CD4-positive, CD25-positive, alpha-beta regulatory T cell (primary cell): ENCODE results near the gene RAB24. TPM values are rescaled to one million over a fixed set of nuclear protein-coding genes. Genes with fewer than 3 reads are reported as not detected.
A peak's percentile ranks its signal among the peaks of the same experiment; 100 is the strongest.

Source experiments
- ATAC-seq, 2 donors: fragments of 150-1000 bp; cut with Tn5 transposase; one replicate each; pipeline ENCODE4 v1.10.0; 2021; ENCODE audit warnings: low read depth in 2 of 2, moderate number of reproducible peaks in 2 of 2, moderate library complexity in 1 of 2
- DNase-seq, 3 donors: peaks; one replicate each; pipeline versions ENCODE4 v3.0.0 to v3.0.0-alpha.2; 2012 to 2022; ENCODE audit warnings: mixed read lengths in 1 of 3
- H3K27ac ChIP-seq: one replicate; pipeline ENCODE4 v1.7.0; 2013; ENCODE audit warnings: mild to moderate bottlenecking, low read length; ENCODE audit not compliant: insufficient read depth, poor library complexity, severe bottlenecking
- H3K27me3 ChIP-seq: one replicate; pipeline ENCODE4 v1.7.0; 2013; ENCODE audit warnings: low read length; ENCODE audit not compliant: control insufficient read depth, insufficient read depth
- H3K36me3 ChIP-seq: one replicate; pipeline ENCODE4 v1.7.0; 2013; ENCODE audit warnings: mild to moderate bottlenecking, low read length, moderate library complexity; ENCODE audit not compliant: control insufficient read depth, insufficient read depth
- H3K4me1 ChIP-seq: 2 replicates; pipeline ENCODE4 v1.7.0; 2013; ENCODE audit warnings: mild to moderate bottlenecking, low read length; ENCODE audit not compliant: insufficient read depth, control insufficient read depth, poor library complexity, severe bottlenecking
- H3K4me3 ChIP-seq: one replicate; pipeline ENCODE4 v1.7.0; 2013; ENCODE audit warnings: low read depth, mild to moderate bottlenecking, low read length, moderate library complexity
- H3K9me3 ChIP-seq, 2 experiments: 1 replicate in 1 of 2; 2 replicates in 1 of 2; pipeline ENCODE4 v1.7.0; 2013; ENCODE audit warnings: low read length in 2 of 2, mild to moderate bottlenecking in 1 of 2, moderate library complexity in 1 of 2; ENCODE audit not compliant: control insufficient read depth in 2 of 2
- H3K27ac Mint-ChIP-seq, 3 donors: one replicate each; pipeline ENCODE4 v1.8.0; 2020 to 2022; ENCODE audit warnings: mild to moderate bottlenecking in 3 of 3, mixed read lengths in 3 of 3, moderate library complexity in 2 of 3
- H3K27me3 Mint-ChIP-seq: one replicate; pipeline ENCODE4 v1.8.0; 2022; ENCODE audit warnings: mild to moderate bottlenecking, mixed read lengths
- H3K36me3 Mint-ChIP-seq: one replicate; pipeline ENCODE4 v1.8.0; 2020; ENCODE audit warnings: mixed read lengths
- H3K4me1 Mint-ChIP-seq, 4 donors: one replicate each; pipeline ENCODE4 v1.8.0; 2020 to 2022; ENCODE audit warnings: mixed read lengths in 4 of 4, mild to moderate bottlenecking in 1 of 4
- H3K4me3 Mint-ChIP-seq, 4 donors: one replicate each; pipeline ENCODE4 v1.8.0; 2020 to 2022; ENCODE audit warnings: mild to moderate bottlenecking in 4 of 4, mixed read lengths in 4 of 4, moderate library complexity in 3 of 4
- H3K9me3 Mint-ChIP-seq, 7 donors: one replicate each; pipeline ENCODE4 v1.8.0; 2020 to 2022; ENCODE audit warnings: mixed read lengths in 7 of 7, mild to moderate bottlenecking in 3 of 7, moderate library complexity in 2 of 7
- polyA plus RNA-seq, 4 donors: library from polyadenylated mRNA; unstranded; fragments of 300-500 nt; fragmentation: Illumina TruSeq; gene quantifications; one replicate each; pipeline ENCODE4 v1.2.3, GENCODE V29; 2021
- total RNA-seq: library from RNA; stranded (reverse); gene quantifications from one replicate; pipeline ENCODE4 v1.2.3, GENCODE V29; 2022

The RAB24 gene
- total RNA-seq = 15.3 TPM
- polyA plus RNA-seq = 10 to 100 TPM in 2 of 4 donors, 1 to 10 TPM in 2; 5.1 to 12.8 (median 10.1) TPM

- Mint-ChIP-seq H3K36me3 (peaks cover 12% of the 10 kb centered on the region), H3K4me3 (peak within 1 kb of the TSS; percentile 92 to 99 (median 95)), H3K27me3 (peaks cover 4% of the 10 kb centered on the region), H3K27ac (peak within 1 kb of the TSS; percentile 91 to 95 (median 95)), H3K9me3 (no peaks in the 10 kb centered on the region), H3K4me1 (peaks cover 23 to 78% (median 56%) of the 10 kb centered on the region in 4 donors)
- peaks cover 17% of the 10 kb centered on the region for H3K36me3 ChIP-seq
- H3K4me3 ChIP-seq = peak within 1 kb of the TSS; percentile 91
- no peaks in the 10 kb centered on the region for H3K27me3 ChIP-seq
- peak; percentile 85 to 92 (median 88) for DNase-seq
- peaks cover 62% of the 10 kb centered on the region for H3K4me1 ChIP-seq
- peak within 1 kb of the TSS; percentile 70 for H3K27ac ChIP-seq
- H3K9me3 ChIP-seq = no peaks in the 10 kb centered on the region
- ATAC-seq = peak; percentile 68 to 74
Observed at GRCh38 chr5:177303121-177303924, at the start of gene RAB24, which contains the start of gene PRELID1. Gene RAB24, minus strand, starts transcription at chr5:177303719. Its CDS starts 431 bp downstream, at chr5:177303288. Gene PRELID1, plus strand, starts transcription at chr5:177303799. Its CDS starts 187 bp downstream, at chr5:177303986.

GRCh38 chr5:177353093-177353492, 49.6 kb upstream of the RAB24 start:
- no peaks in the 10 kb centered on the region for H3K27me3 Mint-ChIP-seq
- H3K9me3 Mint-ChIP-seq = peaks cover 0 to 2% (median 0%) of the 10 kb centered on the region in 7 donors
- Histone ChIP-seq H3K36me3 (peaks cover 7% of the 10 kb centered on the region), H3K4me1 (peaks cover 58% of the 10 kb centered on the region), H3K27me3 (no peaks in the 10 kb centered on the region), H3K4me3 (no peak overlapping the region), H3K9me3 (no peaks in the 10 kb centered on the region), H3K27ac (no peak overlapping the region)
- ATAC-seq (no peak), DNase-seq (no peak)
- peaks cover 10% of the 10 kb centered on the region for H3K36me3 Mint-ChIP-seq
- peak overlapping the region in 1 of 3 donors; percentile 74 for H3K27ac Mint-ChIP-seq
- peak overlapping the region in 2 of 4 donors; percentile 43 to 45 for H3K4me3 Mint-ChIP-seq
- H3K4me1 Mint-ChIP-seq = peaks cover 21 to 74% (median 44%) of the 10 kb centered on the region in 4 donors

GRCh38 chr5:177351392-177352329, 48.1 kb upstream of the RAB24 start, which contains the start of gene LMAN2:
Gene LMAN2, minus strand, starts transcription at chr5:177351668. Its CDS starts 21 bp downstream, at chr5:177351647.
- no peaks in the 10 kb centered on the region for H3K27me3 ChIP-seq
- DNase-seq (peak; percentile 86 to 98 (median 95)), ATAC-seq (peak; percentile 99)
- peak within 1 kb of the TSS; percentile 98 to 99 (median 99) for H3K4me3 Mint-ChIP-seq
- peaks cover 0 to 2% (median 0%) of the 10 kb centered on the region in 7 donors for H3K9me3 Mint-ChIP-seq
- H3K4me3 ChIP-seq = peak within 1 kb of the TSS; percentile 93
- peaks cover 10% of the 10 kb centered on the region for H3K36me3 Mint-ChIP-seq
- peaks cover 21 to 74% (median 42%) of the 10 kb centered on the region in 4 donors for H3K4me1 Mint-ChIP-seq
- peak within 1 kb of the TSS; percentile 96 for H3K27ac ChIP-seq
- no peaks in the 10 kb centered on the region for H3K27me3 Mint-ChIP-seq
- H3K36me3 ChIP-seq = peaks cover 20% of the 10 kb centered on the region
- peak within 1 kb of the TSS; percentile 99 to 100 (median 99) for H3K27ac Mint-ChIP-seq
- H3K4me1 ChIP-seq = peaks cover 47% of the 10 kb centered on the region
- no peaks in the 10 kb centered on the region for H3K9me3 ChIP-seq

- no peaks in the 10 kb centered on the region for H3K27me3 ChIP-seq
- peaks cover 22 to 72% (median 43%) of the 10 kb centered on the region in 4 donors for H3K4me1 Mint-ChIP-seq
- no peaks in the 10 kb centered on the region for H3K9me3 ChIP-seq
- DNase-seq (peak in 1 of 3 donors; percentile 20), ATAC-seq (no peak)
- H3K9me3 Mint-ChIP-seq = peaks cover 0 to 2% (median 0%) of the 10 kb centered on the region in 7 donors
- no peaks in the 10 kb centered on the region for H3K27me3 Mint-ChIP-seq
- peaks cover 27% of the 10 kb centered on the region for H3K36me3 ChIP-seq
- H3K4me3 Mint-ChIP-seq = peak overlapping the region; percentile 98 to 99 (median 99)
- peak overlapping the region; percentile 93 for H3K4me3 ChIP-seq
- peak overlapping the region; percentile 96 for H3K27ac ChIP-seq
- H3K36me3 Mint-ChIP-seq = peaks cover 10% of the 10 kb centered on the region
- H3K27ac Mint-ChIP-seq = peak overlapping the region; percentile 99 to 100 (median 99)
- peaks cover 45% of the 10 kb centered on the region for H3K4me1 ChIP-seq
Observed at GRCh38 chr5:177350776-177351391, 47.4 kb upstream of the RAB24 start.

GRCh38 chr5:177349762-177350161, 46.2 kb upstream of the RAB24 start:
- Histone ChIP-seq H3K27ac (no peak overlapping the region), H3K36me3 (peaks cover 28% of the 10 kb centered on the region), H3K4me3 (peak overlapping the region; percentile 93), H3K27me3 (no peaks in the 10 kb centered on the region), H3K9me3 (no peaks in the 10 kb centered on the region), H3K4me1 (peaks cover 38% of the 10 kb centered on the region)
- H3K27me3 Mint-ChIP-seq = no peaks in the 10 kb centered on the region
- no peaks in the 10 kb centered on the region for H3K9me3 Mint-ChIP-seq
- DNase-seq (no peak), ATAC-seq (no peak)
- H3K4me3 Mint-ChIP-seq = peak overlapping the region; percentile 58 to 99 (median 92)
- peaks cover 21 to 65% (median 41%) of the 10 kb centered on the region in 4 donors for H3K4me1 Mint-ChIP-seq
- peaks cover 10% of the 10 kb centered on the region for H3K36me3 Mint-ChIP-seq
- H3K27ac Mint-ChIP-seq = peak overlapping the region; percentile 11 to 53 (median 50)

GRCh38 chr5:177349362-177349647, 45.8 kb upstream of the RAB24 start:
- Histone ChIP-seq H3K27me3 (no peaks in the 10 kb centered on the region), H3K27ac (no peak overlapping the region), H3K9me3 (no peaks in the 10 kb centered on the region), H3K4me3 (peak overlapping the region; percentile 93), H3K4me1 (peaks cover 38% of the 10 kb centered on the region), H3K36me3 (peaks cover 29% of the 10 kb centered on the region)
- no peak for ATAC-seq
- Mint-ChIP-seq H3K36me3 (peaks cover 10% of the 10 kb centered on the region), H3K9me3 (no peaks in the 10 kb centered on the region), H3K27ac (peak overlapping the region in 2 of 3 donors; percentile 20 to 50), H3K4me1 (peaks cover 17 to 62% (median 38%) of the 10 kb centered on the region in 4 donors), H3K4me3 (peak overlapping the region; percentile 83 to 99 (median 92)), H3K27me3 (no peaks in the 10 kb centered on the region)
- no peak for DNase-seq

GRCh38 chr5:177347699-177348098, 44.2 kb upstream of the RAB24 start:
- no peaks in the 10 kb centered on the region for H3K27me3 Mint-ChIP-seq
- H3K4me3 Mint-ChIP-seq = peak overlapping the region in 1 of 4 donors; percentile 46
- peaks cover 14% of the 10 kb centered on the region for H3K36me3 Mint-ChIP-seq
- no peak overlapping the region for H3K27ac Mint-ChIP-seq
- H3K9me3 Mint-ChIP-seq = no peaks in the 10 kb centered on the region
- no peaks in the 10 kb centered on the region for H3K27me3 ChIP-seq
- H3K4me1 Mint-ChIP-seq = peaks cover 20 to 62% (median 39%) of the 10 kb centered on the region in 4 donors
- DNase-seq (no peak), ATAC-seq (no peak)
- H3K27ac ChIP-seq = no peak overlapping the region
- no peak overlapping the region for H3K4me3 ChIP-seq
- peaks cover 38% of the 10 kb centered on the region for H3K4me1 ChIP-seq
- no peaks in the 10 kb centered on the region for H3K9me3 ChIP-seq
- H3K36me3 ChIP-seq = peaks cover 37% of the 10 kb centered on the region
